Measurements from ENCODE around the gene AUH. TPM values are rescaled to one million over a fixed set of nuclear protein-coding genes. Genes with fewer than 3 reads are reported as not detected.

Gene AUH
- total RNA-seq, 1 experiment from 2014 or later, result 16.0 TPM

DNA sequence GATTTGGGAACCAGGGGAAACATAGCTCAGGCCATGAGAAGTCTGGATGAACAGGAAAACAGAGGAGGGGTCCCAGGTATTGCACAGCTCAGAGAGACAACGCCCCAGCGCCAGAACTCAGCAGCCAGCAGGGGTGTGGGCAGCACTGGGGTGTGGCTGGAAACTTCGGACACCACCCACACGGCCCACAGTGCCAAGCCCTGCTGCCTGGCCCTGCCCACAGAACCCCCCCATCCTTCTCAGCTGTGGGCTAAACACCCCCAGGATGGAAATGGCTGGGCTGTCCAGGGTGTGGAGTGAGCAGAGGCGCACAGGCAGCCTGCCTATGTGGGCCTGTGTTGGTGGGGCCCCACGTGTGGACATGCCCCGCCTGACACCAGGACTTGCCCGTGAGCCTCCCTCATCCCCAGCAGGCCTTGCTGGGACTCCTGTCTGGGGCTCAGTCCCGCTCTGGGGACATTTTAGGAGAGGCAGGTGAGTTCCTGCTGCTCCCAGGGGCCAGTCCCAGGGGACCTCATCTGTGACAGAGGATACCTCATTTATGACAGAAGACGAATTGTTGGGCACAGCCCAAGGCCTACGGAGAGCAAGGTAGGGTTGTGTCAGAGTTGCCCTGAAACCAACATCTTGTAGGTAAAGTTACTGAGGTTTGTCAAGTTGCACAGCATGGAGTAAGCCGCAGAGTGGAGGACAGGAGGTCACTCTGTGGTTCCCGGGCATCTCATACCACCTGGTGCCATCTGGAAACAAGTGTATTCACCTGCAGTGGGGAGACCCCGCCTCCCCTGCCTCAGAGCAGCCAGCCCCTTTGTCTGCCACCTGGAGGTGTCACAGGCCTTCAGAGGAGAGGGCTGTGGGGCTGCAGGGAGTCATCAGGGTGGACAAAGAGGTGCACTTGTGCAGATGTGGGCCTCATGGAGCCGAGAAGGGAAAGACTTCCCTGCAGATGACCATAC is 183.2 kb downstream of the AUH start:
- no peak for DNase-seq (ENCODE audit: extremely low read depth, low read depth)

DNA sequence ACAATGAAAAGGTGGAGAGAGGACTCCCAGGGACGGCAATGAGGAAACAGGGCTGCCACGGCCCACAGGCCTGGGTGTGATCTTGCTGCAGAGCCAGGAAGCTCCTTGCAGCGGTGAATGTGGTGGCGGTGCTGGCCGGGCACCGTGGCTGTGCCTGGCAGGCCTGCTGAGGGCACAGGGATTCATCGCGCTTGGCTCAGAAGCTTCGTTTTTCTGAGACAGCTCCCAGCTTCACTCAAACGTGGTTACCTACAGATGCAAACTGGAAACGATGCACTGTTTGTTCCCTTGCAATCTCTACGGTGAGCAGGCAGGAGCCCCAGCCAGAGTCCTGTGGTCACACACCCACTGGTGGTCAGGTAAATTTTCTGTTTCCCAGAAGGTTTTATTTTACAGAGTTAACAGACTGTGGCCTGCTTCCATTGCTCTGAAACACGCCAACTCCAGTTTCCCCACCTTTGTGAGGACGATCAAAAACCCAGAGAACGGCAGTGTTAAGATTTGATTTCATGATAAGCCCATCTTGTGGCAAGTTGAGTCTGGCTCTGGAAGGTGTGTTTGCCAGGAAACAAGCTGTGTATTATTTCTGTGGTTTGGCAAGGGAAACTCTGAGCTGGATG is 183.9 kb downstream of the AUH start:
- no peak for DNase-seq (ENCODE audit: extremely low read depth, low read depth)

DNA sequence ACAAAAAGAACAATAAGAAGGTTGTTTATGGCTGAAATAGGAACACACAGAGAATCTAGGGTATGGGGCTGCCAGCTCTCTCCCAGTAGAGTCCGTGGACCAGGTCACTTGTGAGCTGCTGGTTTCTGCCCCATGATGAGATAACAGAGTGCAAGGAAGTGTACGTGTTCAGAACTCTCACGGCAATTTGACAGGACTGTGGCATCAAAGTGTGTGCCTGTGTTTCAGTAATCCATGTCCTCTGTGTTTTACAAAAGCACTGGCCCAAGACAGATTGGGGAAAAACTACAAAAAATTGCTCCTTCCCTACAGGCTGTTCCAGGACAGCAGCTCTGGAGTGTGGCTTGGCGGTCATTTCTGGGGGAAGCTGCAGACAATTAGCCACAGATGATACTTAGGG is 184.6 kb downstream of the AUH start:
- no peak for DNase-seq (ENCODE audit: extremely low read depth, low read depth)

DNA sequence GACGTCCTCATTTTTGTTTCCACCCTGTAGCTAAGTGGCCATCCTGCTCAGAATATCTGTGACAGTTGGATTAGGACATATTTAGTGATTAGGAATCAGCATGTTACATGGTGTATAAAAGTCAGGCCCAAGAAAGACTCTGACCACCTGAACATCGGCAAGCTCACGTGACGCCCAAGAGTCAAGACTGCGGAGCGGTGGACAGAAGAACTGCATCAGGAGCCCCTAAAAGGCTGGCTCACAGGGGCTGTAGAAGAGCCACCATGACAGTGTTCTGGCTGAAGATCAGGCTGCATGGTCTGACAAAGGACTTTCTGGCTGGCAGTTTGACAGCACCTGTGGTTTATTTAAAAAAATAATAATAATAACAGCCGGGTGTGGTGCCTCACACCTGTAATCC is 185.3 kb downstream of the AUH start:
- no peak for DNase-seq (ENCODE audit: extremely low read depth, low read depth)

DNA sequence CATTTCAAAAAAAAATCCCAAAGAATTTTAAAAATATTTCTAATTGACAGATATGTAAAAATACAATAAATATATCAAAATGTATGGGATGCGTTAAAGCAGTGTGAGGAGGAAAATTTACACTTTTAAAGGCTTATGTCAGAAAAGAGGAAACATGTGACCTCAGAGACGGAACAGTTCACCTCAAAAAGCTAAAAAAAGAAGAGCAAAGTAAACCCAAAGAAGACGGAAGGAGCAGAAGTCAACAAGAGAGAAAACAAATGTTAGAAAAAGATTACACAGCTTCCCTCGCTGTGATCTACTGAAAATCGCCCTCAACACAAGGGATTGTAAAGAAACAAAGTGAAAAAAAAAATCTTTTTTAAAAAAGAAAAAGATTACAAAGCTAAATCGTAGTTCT is 186.9 kb downstream of the AUH start:
- no peak for DNase-seq (ENCODE audit: extremely low read depth, low read depth)

DNA sequence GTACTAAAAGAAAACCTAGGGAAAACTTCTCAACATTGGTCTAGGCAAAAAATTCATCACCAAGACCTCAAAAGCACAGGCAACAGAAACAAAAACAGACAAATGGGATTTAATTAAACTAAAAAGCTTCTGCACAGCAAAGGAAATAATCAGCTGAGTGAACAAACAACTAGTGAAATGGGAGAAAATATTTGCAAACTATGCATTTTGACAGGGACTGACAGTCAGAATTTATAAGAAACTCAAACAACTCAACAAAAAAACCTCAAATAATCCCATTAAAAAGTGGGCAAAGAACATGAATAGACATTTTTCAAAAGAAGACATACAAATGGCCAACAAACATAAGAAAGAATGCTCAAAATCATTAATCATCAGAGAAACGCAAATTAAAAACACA is 189.4 kb downstream of the AUH start:
- no peak for DNase-seq (ENCODE audit: extremely low read depth, low read depth)

DNA sequence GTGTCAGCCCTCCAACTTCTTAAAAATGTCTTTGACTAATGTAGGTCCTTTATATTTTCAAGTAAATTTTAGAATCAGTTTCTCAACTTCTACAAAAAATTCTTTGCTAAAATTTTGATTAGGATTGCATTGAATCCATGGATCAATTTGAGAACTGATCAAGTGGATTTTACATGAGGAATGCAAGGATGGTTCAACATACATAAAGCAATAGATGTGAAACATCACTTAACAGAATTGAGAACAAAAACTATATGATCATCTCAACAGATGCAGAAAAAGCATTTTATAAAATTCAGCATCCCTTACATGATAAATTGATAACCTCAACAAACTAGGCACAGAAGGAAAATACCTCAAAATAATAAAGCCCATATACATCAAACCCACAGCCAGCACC is 190.8 kb downstream of the AUH start:
- DNase-seq (ENCODE audit: extremely low read depth, low read depth), result no peak

DNA sequence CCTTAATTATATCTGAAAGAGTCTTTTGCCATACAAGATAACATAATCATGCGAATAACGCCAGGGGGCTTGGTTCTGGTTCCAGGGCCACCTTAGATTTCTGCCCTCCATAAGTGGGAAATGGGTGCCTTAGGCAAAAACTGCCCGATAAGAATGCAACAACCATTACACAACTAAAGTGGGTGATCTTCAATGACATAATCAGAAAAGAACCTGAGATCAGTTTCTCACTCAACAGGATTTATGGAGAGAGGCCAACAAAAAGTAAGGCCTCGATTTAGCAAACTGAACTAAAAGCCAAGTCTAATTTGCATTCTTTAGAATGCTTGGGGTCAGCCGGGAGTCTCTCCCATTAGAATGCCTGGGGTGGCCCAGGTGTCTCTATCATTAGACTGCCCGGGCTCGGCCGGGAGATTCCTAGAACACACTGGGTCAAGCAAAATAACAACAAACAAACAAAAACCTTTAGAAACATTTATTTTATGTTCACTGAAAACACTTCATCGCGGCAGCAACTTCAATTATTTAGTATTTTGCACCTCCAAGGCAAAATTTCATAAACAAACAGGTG is 194.8 kb downstream of the AUH start:
- DNase-seq (ENCODE audit: extremely low read depth, low read depth), result no peak

DNA sequence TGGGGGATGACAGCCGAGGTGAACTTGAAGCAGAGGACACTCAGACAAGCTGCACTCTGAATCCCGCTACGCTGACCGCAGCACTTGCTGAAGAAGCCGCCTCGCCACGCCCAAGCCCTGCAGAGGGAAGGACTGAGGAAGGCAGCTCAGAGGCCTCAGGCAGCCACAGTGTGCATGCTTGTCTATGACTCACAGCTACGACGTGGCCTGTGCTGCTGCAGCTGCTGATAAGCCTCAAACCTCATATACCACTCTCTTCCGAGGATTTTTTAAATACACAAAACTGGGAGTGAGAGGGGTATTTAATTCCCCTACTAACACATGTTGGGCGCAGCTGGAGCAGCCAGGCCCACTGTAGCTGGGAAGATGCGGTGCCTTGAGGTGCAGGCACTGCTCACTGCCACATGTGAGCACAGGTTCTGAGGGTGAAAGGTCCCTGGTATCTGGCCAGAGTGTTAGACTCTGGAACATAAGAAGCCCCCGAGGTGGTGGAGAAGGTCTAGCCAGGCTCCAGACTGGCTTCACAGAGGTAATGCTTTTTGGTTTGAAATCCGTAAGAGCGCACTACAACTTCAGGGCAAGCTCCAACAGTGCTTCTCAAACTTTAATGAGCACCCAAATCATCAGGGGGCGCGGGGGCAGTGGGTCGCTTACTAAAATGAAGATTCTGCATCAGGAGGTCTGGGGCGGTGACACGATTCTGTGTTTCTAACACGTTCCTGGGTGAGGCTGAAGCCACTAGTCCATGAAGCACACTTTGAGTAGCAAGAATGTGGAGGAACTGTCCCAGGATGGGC is 196.8 kb downstream of the AUH start:
- peak; percentile 78 for DNase-seq (ENCODE audit: extremely low read depth, low read depth)

Other genes starting within 250 kb of the AUH start
- gene NFIL3, start 61.9 kb upstream of the AUH start, total RNA-seq (2014; rRNA removed; shearing (Covaris generic)), result 10.9 and 11.6 TPM in 2 replicates

Data from NCI-H460 (cell line).